CD1c-positive myeloid dendritic cell (primary cell): Measurements from ENCODE around the gene LAMB1.

Source experiments
- DNase-seq: peaks from one replicate; pipeline ENCODE4 v3.0.0-alpha.2; 2016; ENCODE audit errors: extremely low spot score

LAMB1 gene

DNA sequence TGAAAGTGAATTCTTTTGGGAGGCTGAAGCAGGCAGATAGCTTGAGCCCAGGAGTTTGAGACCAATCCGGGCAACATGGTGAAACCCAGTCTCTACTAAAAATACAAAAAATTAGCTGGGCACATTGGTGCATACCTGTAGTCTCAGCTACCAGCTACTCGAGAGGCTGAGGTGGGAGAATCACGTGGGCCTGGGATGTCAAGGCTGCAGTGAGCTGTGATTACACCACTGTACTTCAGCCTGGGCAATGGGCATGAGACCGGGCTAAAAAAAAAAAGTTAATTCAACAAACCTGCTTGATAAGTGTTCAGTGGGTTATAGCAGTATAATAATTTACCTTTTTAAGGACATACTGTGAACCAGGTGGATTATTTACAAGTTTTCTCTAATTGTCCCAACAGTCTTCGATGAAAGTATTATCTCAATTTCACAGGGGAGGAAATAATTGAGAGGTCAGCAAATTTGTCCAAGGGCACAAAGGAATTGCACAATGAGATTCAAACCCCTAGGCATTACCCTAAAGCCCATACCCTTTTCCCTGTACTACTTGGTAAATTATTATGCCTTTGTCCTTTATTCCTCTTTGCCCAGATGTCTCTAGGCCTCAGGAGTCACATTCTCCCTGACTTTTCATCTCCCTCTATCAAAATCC lies 125.1 kb downstream of the LAMB1 start:
- no peak for DNase-seq

- no peak for DNase-seq
Measured at GRCh38 chr7:107876916-107877315, 126.0 kb downstream of the LAMB1 start.

DNA sequence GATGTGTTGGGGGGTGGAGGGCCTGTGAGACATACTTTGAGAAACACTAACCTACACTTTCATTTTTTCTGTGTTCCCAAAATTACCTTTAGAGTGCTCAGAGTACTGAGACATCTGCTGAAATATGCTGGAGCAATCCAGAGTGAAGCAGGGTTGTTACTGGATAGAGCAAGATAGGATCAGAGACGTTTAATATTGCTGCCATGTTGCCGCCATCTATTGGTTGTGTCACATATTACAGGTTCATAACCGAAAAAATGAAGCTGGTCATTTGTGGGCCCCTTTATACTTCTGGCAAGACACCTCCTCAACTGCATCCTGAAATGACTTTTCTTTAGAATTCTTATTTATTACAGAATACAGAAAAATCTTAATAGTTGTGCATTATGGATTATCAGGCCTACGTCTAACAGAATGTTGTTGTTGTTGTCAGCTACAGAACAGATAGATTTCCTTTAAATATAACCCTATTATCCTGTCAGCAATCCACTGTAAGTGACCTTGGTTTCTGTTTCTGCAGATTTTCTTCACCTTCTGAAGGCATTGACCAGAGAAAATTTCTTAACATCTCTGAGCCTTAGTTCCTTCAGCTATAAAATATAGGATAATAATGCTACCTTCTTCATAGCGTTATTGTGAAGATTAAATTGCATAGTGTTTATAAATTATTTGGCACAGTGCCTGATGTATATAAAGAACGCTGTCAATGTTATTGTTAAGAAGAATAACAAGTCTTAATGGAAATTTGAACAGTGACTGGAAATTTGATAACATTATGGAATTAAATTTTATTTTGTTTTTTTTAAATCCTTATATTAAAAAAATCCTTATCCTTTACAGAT lies 128.1 kb downstream of the LAMB1 start:
- peak; percentile 68 for DNase-seq

DNA sequence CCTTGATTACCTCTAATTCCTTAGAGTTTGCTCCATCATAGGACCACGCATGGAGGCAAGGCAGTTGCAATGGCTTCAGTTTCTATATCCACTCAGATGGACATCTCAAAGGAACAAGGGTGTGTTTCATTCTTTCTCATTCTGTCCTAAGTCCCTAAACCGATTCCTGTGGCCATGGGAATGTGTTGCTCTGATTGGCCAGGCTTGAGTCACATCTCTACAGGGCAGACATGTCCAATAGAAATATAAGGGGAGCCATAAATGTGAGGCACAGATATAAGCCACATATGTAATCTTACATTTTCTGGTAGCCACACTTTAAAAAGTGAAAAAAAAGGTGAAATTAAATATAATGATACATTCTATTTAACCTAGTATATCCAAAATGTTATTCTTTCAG lies 128.8 kb downstream of the LAMB1 start:
- DNase-seq, result no peak
